ENCODE data around the gene SLC6A8. TPM values are rescaled to one million over a fixed set of nuclear protein-coding genes. Genes with fewer than 3 reads are reported as not detected.
"Not testable (repeated sequence)": the region's sequence is repeated elsewhere in the genome, so short reads cannot be mapped to it uniquely, and the experiment has no call there.

SLC6A8 gene
- total RNA-seq, 1 experiment from 2014 or later: 27.4 TPM

GRCh38 chrX:153744210-153745066 lies 56.7 kb downstream of the SLC6A8 start:
- no peaks in the 10 kb centered on the region for H3K4me1 Mint-ChIP-seq (ENCODE audit: low read depth, unreplicated experiment)
- intact Hi-C loops (cut with micrococcal nuclease; ENCODE audit: unreplicated experiment): no loop called here
- H3K4me3 Mint-ChIP-seq (ENCODE audit: low read depth, unreplicated experiment): no peak overlapping the region
- DNase-seq: no peak
- no peak overlapping the region for H3K27ac Mint-ChIP-seq (ENCODE audit: unreplicated experiment)
- CTCF ChIA-PET: no interaction called here
- H3K9me3 Mint-ChIP-seq (ENCODE audit: low read depth, unreplicated experiment): no peaks in the 10 kb centered on the region
- no peak for TF ChIP-seq CTCF (IDR thresholded peaks at IDR 0.05; ENCODE audit: unreplicated experiment)
- H3K27me3 Mint-ChIP-seq (ENCODE audit: unreplicated experiment): no peaks in the 10 kb centered on the region
- no TSS peak for BruUV-seq (replicated peaks)
- no peaks in the 10 kb centered on the region for H3K36me3 Mint-ChIP-seq (ENCODE audit: insufficient read depth, unreplicated experiment)

GRCh38 chrX:153745067-153745433 lies 57.3 kb downstream of the SLC6A8 start:
- H3K9me3 Mint-ChIP-seq (ENCODE audit: low read depth, unreplicated experiment); H3K4me3 Mint-ChIP-seq (ENCODE audit: low read depth, unreplicated experiment); H3K27ac Mint-ChIP-seq (ENCODE audit: unreplicated experiment); H3K4me1 Mint-ChIP-seq (ENCODE audit: low read depth, unreplicated experiment); H3K36me3 Mint-ChIP-seq (ENCODE audit: insufficient read depth, unreplicated experiment); H3K27me3 Mint-ChIP-seq (ENCODE audit: unreplicated experiment); CTCF ChIA-PET; intact Hi-C loops (cut with micrococcal nuclease; ENCODE audit: unreplicated experiment); BruUV-seq (replicated peaks); DNase-seq: not testable (repeated sequence)

Other genes starting within 250 kb of the SLC6A8 start
- 2.0 and 2.2 TPM in 2 replicates for gene TREX2, start 241.9 kb upstream of the SLC6A8 start, total RNA-seq (2022)
- 38.6 and 40.7 TPM in 2 replicates for gene HAUS7, start 217.3 kb upstream of the SLC6A8 start, total RNA-seq (2022)
- gene BGN, start 192.9 kb upstream of the SLC6A8 start, total RNA-seq (2022): not detected in 2 replicates
- gene ATP2B3, start 170.3 kb upstream of the SLC6A8 start, total RNA-seq (2022): not detected in 2 replicates
- gene CCNQ, start 88.8 kb upstream of the SLC6A8 start, total RNA-seq (2022): 17.8 and 18.9 TPM in 2 replicates
- 0.19 and 0.27 TPM in 2 replicates for gene DUSP9, start 40.7 kb upstream of the SLC6A8 start, total RNA-seq (2022)
- 1.1 TPM in 1 of 2 replicates, not detected in the other for gene PNCK, start 14.1 kb upstream of the SLC6A8 start, total RNA-seq (2022)
- 371 and 407 TPM in 2 replicates for gene BCAP31, start 36.5 kb downstream of the SLC6A8 start, total RNA-seq (2022)
- gene ABCD1, start 36.9 kb downstream of the SLC6A8 start, total RNA-seq (2022): 14.4 and 22.8 TPM in 2 replicates
- gene PLXNB3, start 76.3 kb downstream of the SLC6A8 start, total RNA-seq (2022): 37.5 and 49.2 TPM in 2 replicates
- gene SRPK3, start 93.1 kb downstream of the SLC6A8 start, total RNA-seq (2022): 0.14 and 0.29 TPM in 2 replicates
- gene IDH3G, start 106.4 kb downstream of the SLC6A8 start, total RNA-seq (2022): 64.5 and 71.2 TPM in 2 replicates
- 360 and 391 TPM in 2 replicates for gene SSR4, start 106.7 kb downstream of the SLC6A8 start, total RNA-seq (2022)
- gene PDZD4, start 142.6 kb downstream of the SLC6A8 start, total RNA-seq (2022): 0.59 and 0.76 TPM in 2 replicates
- 14.2 and 16.1 TPM in 2 replicates for gene L1CAM, start 198.2 kb downstream of the SLC6A8 start, total RNA-seq (2022)
- gene AVPR2, start 216.7 kb downstream of the SLC6A8 start, total RNA-seq (2022): not detected in 2 replicates
- gene ARHGAP4, start 238.3 kb downstream of the SLC6A8 start, total RNA-seq (2022): 2.6 and 3.8 TPM in 2 replicates
- gene NAA10, start 247.1 kb downstream of the SLC6A8 start, total RNA-seq (2022): 132 and 139 TPM in 2 replicates

All from Calu3 (cell line).